Heart right ventricle (tissue), 16 donors: ENCODE results near the gene ARHGAP42. TPM values are rescaled to one million over a fixed set of nuclear protein-coding genes. Genes with fewer than 3 reads are reported as not detected.
A peak's percentile ranks its signal among the peaks of the same experiment; 100 is the strongest.

Experiments used
- ATAC-seq, 8 donors: fragments of 200-7000 bp; cut with Tn5 transposase; one replicate each; pipeline ENCODE4 v1.9.1; 2020; ENCODE audit warnings: mild to moderate bottlenecking in 8 of 8, moderate library complexity in 8 of 8, moderate number of reproducible peaks in 1 of 8
- DNase-seq, 2 donors: peaks; one replicate each; pipeline ENCODE4 v3.0.0-alpha.2; 2020
- H3K27ac ChIP-seq, 10 donors: fragments of 200-600 bp; sonication (generic) in 2 of 10; one replicate each; pipeline versions ENCODE4 v1.5.0 to v1.8.0; 2020 to 2022; ENCODE audit warnings: mild to moderate bottlenecking in 3 of 10
- H3K27me3 ChIP-seq, 7 donors: fragments of 200-600 bp; one replicate each; pipeline ENCODE4 v1.8.0; 2021 to 2022; ENCODE audit warnings: mild to moderate bottlenecking in 2 of 7
- H3K36me3 ChIP-seq, 9 donors: fragments of 200-600 bp; sonication (generic) in 1 of 9; one replicate each; pipeline versions ENCODE4 v1.5.0 to v1.8.0; 2020 to 2022; ENCODE audit warnings: mild to moderate bottlenecking in 2 of 9
- H3K4me1 ChIP-seq, 9 donors: fragments of 200-600 bp; sonication (generic) in 1 of 9; one replicate each; pipeline versions ENCODE4 v1.5.0 to v1.8.0; 2020 to 2022; ENCODE audit warnings: mild to moderate bottlenecking in 4 of 9
- H3K4me3 ChIP-seq, 10 donors: fragments of 200-600 bp; sonication (generic) in 2 of 10; one replicate each; pipeline versions ENCODE4 v1.5.0 to v1.8.0; 2020 to 2022; ENCODE audit warnings: mild to moderate bottlenecking in 7 of 10, moderate library complexity in 2 of 10
- H3K9me3 ChIP-seq, 11 donors: fragments of 200-600 bp in 10 of 11; sonication (generic) in 2 of 11; one replicate each; pipeline versions ENCODE4 v1.5.0 to v1.8.0; 2013 to 2022; ENCODE audit warnings: mild to moderate bottlenecking in 2 of 11, control low read depth in 1 of 11, moderate library complexity in 1 of 11
- CTCF ChIP-seq, 9 donors: fragments of 200-600 bp; sonication (generic) in 2 of 9; IDR thresholded peaks; one replicate each; pipeline versions ENCODE4 v1.5.0 to v1.8.0; 2021 to 2022; ENCODE audit warnings: antibody characterized with exemption in 9 of 9, mild to moderate bottlenecking in 5 of 9, moderate library complexity in 1 of 9
- WGBS, 2 donors: extraction: QIAGEN DNeasy Blood & Tissue Kit; methylation state at CpG; one replicate each; pipeline ENCODE4 v1.1.7; 2013; ENCODE audit warnings: inconsistent platforms in 1 of 2; 5-methylcytosine and 5-hydroxymethylcytosine counted together
- intact Hi-C, 10 donors: fragments of 100-400 bp; cut with DNase I; formaldehyde crosslinking; loops; one replicate each; pipeline versions ENCODE4 v1.11.1 to v1.14.2; 2022
- polyA plus RNA-seq, 2 donors: library from polyadenylated mRNA; stranded (reverse); fragments of 200-250 nt; gene quantifications; one replicate each; pipeline ENCODE4 v1.2.3, GENCODE V29; 2013
- total RNA-seq, 10 donors: library from RNA; stranded (reverse); fragmentation: NEBNext Ultra II Directional in 3 of 10; extraction: Animal tissue kit (Norgen Biotek cat#: 25700) in 3 of 10; gene quantifications; one replicate each; pipeline versions ENCODE4 v1.2.1 to v1.2.4, GENCODE V29; 2021 to 2023
- donor health status: Arrhythmogenic right ventricular cardiomyopathy.
- donor health status: ischemic (EF 13 %, LVEDD 7.1; RV severe dilation, severe dysfunction).
- donor health status: healthy with polysubstance abuse.
- donor health status: DM: no; HTN: yes; CAD: no.
- donor health status: DM: no; HTN: no; CAD: no.
- donor health status: ischemic (EF 25% LVEDD 6.9; RV normal size, moderate dysfunction).
- donor health status: ischemic (EF 25% LVEDD 5.7; RV mildly dilated, moderate dysfunction).
- donor health status: healthy.
- donor health status: DM: yes; HTN: yes; CAD: no.
- donor health status: Ischemic cardiomyopathy.
- donor health status: ischemic (EF 35%, LVEDD 5.7; RV mildly dilated, moderate dysfunction).
- donor health status: nonischemic (EF 11% LVEDD 7.7; RV severe dilation, severe dysfunction).
- donor health status: DM: yes; HTN: yes; CAD: no.
- donor health status: PGD.
- donor health status: ischemic (EF 29% LVEDD 5.4; RV normal size, mild dysfunction).
- donor health status: nonischemic (EF 23%, LVEDD 6.1; RV moderate dilation, normal function).

The ARHGAP42 gene
- total and polyA plus RNA-seq, 12 donors: 3.9 to 13.1 (median 8.8) TPM

- TF ChIP-seq CTCF (IDR thresholded peaks at IDR 0.05): no peak
- Histone ChIP-seq H3K27ac (peak overlapping the region in 1 of 10 donors; percentile 8), H3K36me3 (no peaks in the 10 kb centered on the region), H3K4me3 (no peak overlapping the region), H3K27me3 (no peaks in the 10 kb centered on the region), H3K9me3 (no peaks in the 10 kb centered on the region), H3K4me1 (peaks cover 0 to 38% (median 19%) of the 10 kb centered on the region in 9 donors)
- intact Hi-C loops: no loop called here
- ATAC-seq (no peak), DNase-seq (no peak)
- 43 to 56% methylated on average over 2 of the region's 2 CpGs for WGBS, 2 donors
Measured at GRCh38 chr11:100821198-100821597, 134.1 kb downstream of the ARHGAP42 start.

GRCh38 chr11:100823360-100823759 lies 136.3 kb downstream of the ARHGAP42 start:
- Histone ChIP-seq H3K4me1 (peaks cover 0 to 30% (median 19%) of the 10 kb centered on the region in 9 donors), H3K27ac (peak overlapping the region in 6 of 10 donors; percentile 7 to 61 (median 31)), H3K9me3 (no peaks in the 10 kb centered on the region), H3K27me3 (no peaks in the 10 kb centered on the region), H3K36me3 (no peaks in the 10 kb centered on the region), H3K4me3 (peak overlapping the region in 1 of 10 donors; percentile 3)
- no peak for DNase-seq
- intact Hi-C loops: no loop called here
- ATAC-seq: peak in 6 of 8 donors; percentile 46 to 66 (median 54)
- 52 to 73% methylated on average over 1 of the region's 1 CpG for WGBS, 2 donors
- no peak for TF ChIP-seq CTCF (IDR thresholded peaks at IDR 0.05)

GRCh38 chr11:100824041-100824809 lies 137.1 kb downstream of the ARHGAP42 start:
- no peaks in the 10 kb centered on the region for H3K27me3 ChIP-seq
- peaks cover 0 to 30% (median 19%) of the 10 kb centered on the region in 9 donors for H3K4me1 ChIP-seq
- H3K27ac ChIP-seq: peak overlapping the region in 1 of 10 donors; percentile 31
- no peak for ATAC-seq
- 82 to 85% methylated on average over 4 of the region's 4 CpGs for WGBS, 2 donors
- H3K4me3 ChIP-seq: no peak overlapping the region
- DNase-seq: no peak
- intact Hi-C loops: no loop called here
- H3K9me3 ChIP-seq: no peaks in the 10 kb centered on the region
- H3K36me3 ChIP-seq: no peaks in the 10 kb centered on the region
- TF ChIP-seq CTCF (IDR thresholded peaks at IDR 0.05): no peak

GRCh38 chr11:100825626-100826025 lies 138.5 kb downstream of the ARHGAP42 start:
- Histone ChIP-seq H3K27ac (no peak overlapping the region), H3K4me3 (no peak overlapping the region), H3K9me3 (no peaks in the 10 kb centered on the region), H3K36me3 (no peaks in the 10 kb centered on the region), H3K27me3 (no peaks in the 10 kb centered on the region), H3K4me1 (peaks cover 0 to 36% (median 25%) of the 10 kb centered on the region in 9 donors)
- WGBS, 2 donors: 81 to 83% methylated on average over 3 of the region's 3 CpGs
- TF ChIP-seq CTCF (IDR thresholded peaks at IDR 0.05): no peak
- ATAC-seq (no peak), DNase-seq (no peak)
- intact Hi-C loops: loop anchor here in 2 of 10 donors (5.0 kb wide), 2 partner anchors 78 to 1617 kb away; no protein-coding TSS in a partner anchor
